Esophagus muscularis mucosa (tissue), 4 donors: ENCODE measurements around the gene KRT82. TPM values are rescaled to one million over a fixed set of nuclear protein-coding genes. Genes with fewer than 3 reads are reported as not detected.

Experiments used
- DNase-seq: peaks from one replicate; pipeline ENCODE4 v3.0.0-alpha.2; 2017; ENCODE audit errors: extremely low spot score
- H3K27ac ChIP-seq, 4 donors: fragments of 200-600 bp; sonication (generic); replicated peaks in 1 of 4; 1 replicate in 3 of 4; 2 replicates in 1 of 4; pipeline ENCODE4 v1.5.1; 2016 to 2019; ENCODE audit warnings: mild to moderate bottlenecking in 1 of 4
- H3K27me3 ChIP-seq, 4 donors: fragments of 200-600 bp; sonication (generic); one replicate each; pipeline versions ENCODE4 v1.5.1 to v1.6.0; 2016 to 2019
- H3K36me3 ChIP-seq, 4 donors: fragments of 200-600 bp; sonication (generic); one replicate each; pipeline ENCODE4 v1.5.1; 2016 to 2019
- H3K4me1 ChIP-seq, 4 donors: fragments of 200-600 bp; sonication (generic); one replicate each; pipeline ENCODE4 v1.5.1; 2016 to 2019
- H3K4me3 ChIP-seq, 4 donors: fragments of 200-600 bp; sonication (generic); 1 replicate in 2 of 4; 2 replicates in 2 of 4; pipeline ENCODE4 v1.5.1; 2016 to 2019; ENCODE audit warnings: mild to moderate bottlenecking in 4 of 4, moderate library complexity in 1 of 4
- H3K9me3 ChIP-seq, 4 donors: fragments of 200-600 bp; sonication (generic); 1 replicate in 3 of 4; 2 replicates in 1 of 4; pipeline ENCODE4 v1.5.1; 2016 to 2019
- CTCF ChIP-seq, 3 experiments: fragments of 200-600 bp in 2 of 3; fragments of 450-650 bp in 1 of 3; sonication (generic) in 2 of 3; IDR thresholded peaks; one replicate each; pipeline ENCODE4 v1.5.1; 2017 to 2019; ENCODE audit warnings: antibody characterized with exemption in 3 of 3, mild to moderate bottlenecking in 2 of 3, moderate library complexity in 1 of 3
- EP300 ChIP-seq: sonication (generic); formaldehyde crosslinking; IDR thresholded peaks from one replicate; pipeline ENCODE4 v1.6.1; 2017; ENCODE audit warnings: antibody characterized with exemption
- POLR2A ChIP-seq: fragments of 450-650 bp; IDR thresholded peaks from one replicate; pipeline ENCODE4 v1.6.1; 2017; ENCODE audit warnings: antibody characterized with exemption, moderate library complexity, mild to moderate bottlenecking, low read depth
- POLR2AphosphoS5 ChIP-seq, 2 donors: sonication (generic); formaldehyde crosslinking; IDR thresholded peaks; one replicate each; pipeline ENCODE4 v1.6.1; 2017; ENCODE audit warnings: antibody characterized with exemption in 2 of 2
- WGBS: methylation state at CpG from one replicate; pipeline ENCODE4 v1.1.5; 2018; 5-methylcytosine and 5-hydroxymethylcytosine counted together
- intact Hi-C: fragments of 100-400 bp; cut with DNase I; formaldehyde crosslinking; loops from one replicate; pipeline ENCODE4 v1.15.1; 2023
- total RNA-seq, 4 donors: library from RNA; depleted of rRNA; stranded (reverse); fragments of >200 nt; gene quantifications; one replicate each; pipeline versions ENCODE4 v1.1.0 to v1.2.1, GENCODE V29; 2016

Gene KRT82
- total RNA-seq, 4 donors from 2014 or later, result not detected

- Histone ChIP-seq H3K9me3 (no peaks in the 10 kb centered on the region), H3K27me3 (peaks cover 0 to 15% (median 0%) of the 10 kb centered on the region in 4 donors), H3K27ac (no peak overlapping the region), H3K4me3 (no peak overlapping the region), H3K4me1 (peaks cover 2 to 12% (median 8%) of the 10 kb centered on the region in 4 donors), H3K36me3 (no peaks in the 10 kb centered on the region)
- no peak for DNase-seq
- intact Hi-C loops, result no loop called here
- 62% methylated on average over 19 of the region's 20 CpGs for WGBS
- TF ChIP-seq POLR2A (no peak), CTCF (IDR thresholded peaks at IDR 0.05) (no peak), POLR2AphosphoS5 (IDR thresholded peaks at IDR 0.05) (no peak), EP300 (no peak)
These were observed 10.2 kb downstream of the KRT82 start for GRCh38 chr12:52395761-52396434.

- H3K36me3 ChIP-seq, result no peaks in the 10 kb centered on the region
- no peak for DNase-seq
- WGBS, result 95% methylated on average over 8 of the region's 13 CpGs
These were observed 11.2 kb downstream of the KRT82 start for GRCh38 chr12:52394836-52395405.

DNA sequence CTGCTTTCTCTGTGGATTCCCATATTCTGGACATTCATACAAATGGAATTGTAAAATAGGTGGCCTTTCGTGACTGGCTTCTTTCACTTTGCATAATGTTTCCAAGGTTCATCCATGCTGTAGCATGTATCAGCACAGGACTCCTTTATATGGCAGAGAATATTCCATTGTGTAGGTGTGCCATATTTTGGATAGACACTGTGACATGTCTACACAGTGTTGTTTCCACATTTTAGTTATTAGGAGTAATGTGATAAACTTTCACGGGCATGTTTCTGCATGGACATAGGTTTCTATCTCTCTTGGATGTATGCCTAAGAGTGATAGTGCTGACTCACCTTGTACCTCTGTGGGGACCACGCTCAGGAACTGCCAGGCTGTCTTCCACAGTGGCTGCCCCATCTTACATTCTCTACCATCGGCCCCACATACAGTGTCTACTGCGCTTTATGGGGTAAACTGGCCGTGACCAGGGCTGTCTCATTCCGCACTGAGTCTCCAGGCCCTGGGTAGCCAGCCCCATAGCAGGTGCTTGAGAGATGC is 13.6 kb downstream of the KRT82 start:
- intact Hi-C loops, result no loop called here
- no peaks in the 10 kb centered on the region for H3K36me3 ChIP-seq
- H3K27me3 ChIP-seq, result peaks cover 0 to 14% (median 2%) of the 10 kb centered on the region in 4 donors
- H3K27ac ChIP-seq, result no peak overlapping the region
- H3K9me3 ChIP-seq, result no peaks in the 10 kb centered on the region
- no peak for TF ChIP-seq CTCF (IDR thresholded peaks at IDR 0.05)
- no peak for TF ChIP-seq EP300
- no peak for TF ChIP-seq POLR2AphosphoS5 (IDR thresholded peaks at IDR 0.05)
- TF ChIP-seq POLR2A, result no peak
- no peak for DNase-seq
- H3K4me1 ChIP-seq, result peaks cover 2 to 12% (median 9%) of the 10 kb centered on the region in 4 donors
- H3K4me3 ChIP-seq, result no peak overlapping the region
- WGBS, result 95% methylated on average over 7 of the region's 7 CpGs

More at GRCh38 chr12:52394836-52395405, 11.2 kb downstream of the KRT82 start:
- Histone ChIP-seq H3K9me3 (no peaks in the 10 kb centered on the region), H3K4me1 (peaks cover 2 to 12% (median 9%) of the 10 kb centered on the region in 4 donors), H3K4me3 (no peak overlapping the region), H3K27ac (no peak overlapping the region), H3K27me3 (peaks cover 0 to 13% (median 0%) of the 10 kb centered on the region in 4 donors)
- no peak for TF ChIP-seq EP300
- no peak for TF ChIP-seq POLR2AphosphoS5 (IDR thresholded peaks at IDR 0.05)
- TF ChIP-seq POLR2A, result no peak
- no peak for TF ChIP-seq CTCF (IDR thresholded peaks at IDR 0.05)
- intact Hi-C loops, result no loop called here

- intact Hi-C loops, result no loop called here
- Histone ChIP-seq H3K27ac (no peak overlapping the region), H3K4me1 (peaks cover 2 to 12% (median 9%) of the 10 kb centered on the region in 4 donors), H3K27me3 (peaks cover 0 to 14% (median 2%) of the 10 kb centered on the region in 4 donors), H3K4me3 (no peak overlapping the region), H3K9me3 (no peaks in the 10 kb centered on the region), H3K36me3 (no peaks in the 10 kb centered on the region)
- no peak for DNase-seq
- WGBS, result 5% methylated on average over 4 of the region's 4 CpGs
- no peak for TF ChIP-seq POLR2AphosphoS5 (IDR thresholded peaks at IDR 0.05)
- no peak for TF ChIP-seq CTCF (IDR thresholded peaks at IDR 0.05)
- TF ChIP-seq EP300, result no peak
- TF ChIP-seq POLR2A, result no peak
These were observed 14.5 kb downstream of the KRT82 start for GRCh38 chr12:52391618-52392002.
